Femur (tissue), 1 donor: Measurements from ENCODE around the gene PSMD3.

Experiments
- DNase-seq: peaks from one replicate; pipeline ENCODE4 v3.0.0-alpha.2; 2017

Gene PSMD3

GRCh38 chr17:39962642-39963220, 17.9 kb upstream of the PSMD3 start, which contains the start of gene GSDMA:
TSS of gene GSDMA (plus strand) at chr17:39963004. CDS start at chr17:39965688, 2,684 bp downstream.
- no peak for DNase-seq

GRCh38 chr17:39963829-39964228, 16.8 kb upstream of the PSMD3 start:
- no peak for DNase-seq

- DNase-seq: no peak
Observed at GRCh38 chr17:39965017-39965699, 15.4 kb upstream of the PSMD3 start.

- DNase-seq: no peak
Observed at GRCh38 chr17:39966771-39967170, 13.8 kb upstream of the PSMD3 start.

GRCh38 chr17:39968761-39969160, 11.8 kb upstream of the PSMD3 start:
- DNase-seq: no peak

- DNase-seq: no peak
Observed at GRCh38 chr17:39969375-39969774, 11.2 kb upstream of the PSMD3 start.

- DNase-seq: no peak
Observed at GRCh38 chr17:39970157-39970692, 10.4 kb upstream of the PSMD3 start.

GRCh38 chr17:39971076-39971603, 9.5 kb upstream of the PSMD3 start:
- DNase-seq: no peak

- no peak for DNase-seq
Observed at GRCh38 chr17:39972271-39972670, 8.3 kb upstream of the PSMD3 start.

- no peak for DNase-seq
Observed at GRCh38 chr17:39973496-39973895, 7.1 kb upstream of the PSMD3 start.

GRCh38 chr17:39974433-39974832, 6.2 kb upstream of the PSMD3 start:
- DNase-seq: no peak

- no peak for DNase-seq
Observed at GRCh38 chr17:39975801-39976200, 4.8 kb upstream of the PSMD3 start.

- no peak for DNase-seq
Observed at GRCh38 chr17:39979016-39979670, 1.5 kb upstream of the PSMD3 start.

GRCh38 chr17:39979893-39980350, 685 bp upstream of the PSMD3 start:
- DNase-seq: no peak

- DNase-seq: no peak
Observed at GRCh38 chr17:39981207-39981741, 667 bp downstream of the PSMD3 start.

- no peak for DNase-seq
Observed at GRCh38 chr17:39981766-39982375, 1.3 kb downstream of the PSMD3 start.

GRCh38 chr17:39988206-39988810, 7.7 kb downstream of the PSMD3 start:
- no peak for DNase-seq

- no peak for DNase-seq
Observed at GRCh38 chr17:39994448-39994847, 13.8 kb downstream of the PSMD3 start.

- no peak for DNase-seq
Observed at GRCh38 chr17:39995438-39995837, 14.8 kb downstream of the PSMD3 start.

- no peak for DNase-seq
Observed at GRCh38 chr17:39996162-39996561, 15.6 kb downstream of the PSMD3 start.

- DNase-seq: no peak
Observed at GRCh38 chr17:39996800-39997199, 16.2 kb downstream of the PSMD3 start.

- no peak for DNase-seq
Observed at GRCh38 chr17:39997543-39997942, 16.9 kb downstream of the PSMD3 start.
